ENCODE measurements around the gene MRPL44. TPM values are rescaled to one million over a fixed set of nuclear protein-coding genes. Genes with fewer than 3 reads are reported as not detected.

Gene MRPL44
- 35.9 and 36.0 TPM in 2 replicates for total RNA-seq

DNA sequence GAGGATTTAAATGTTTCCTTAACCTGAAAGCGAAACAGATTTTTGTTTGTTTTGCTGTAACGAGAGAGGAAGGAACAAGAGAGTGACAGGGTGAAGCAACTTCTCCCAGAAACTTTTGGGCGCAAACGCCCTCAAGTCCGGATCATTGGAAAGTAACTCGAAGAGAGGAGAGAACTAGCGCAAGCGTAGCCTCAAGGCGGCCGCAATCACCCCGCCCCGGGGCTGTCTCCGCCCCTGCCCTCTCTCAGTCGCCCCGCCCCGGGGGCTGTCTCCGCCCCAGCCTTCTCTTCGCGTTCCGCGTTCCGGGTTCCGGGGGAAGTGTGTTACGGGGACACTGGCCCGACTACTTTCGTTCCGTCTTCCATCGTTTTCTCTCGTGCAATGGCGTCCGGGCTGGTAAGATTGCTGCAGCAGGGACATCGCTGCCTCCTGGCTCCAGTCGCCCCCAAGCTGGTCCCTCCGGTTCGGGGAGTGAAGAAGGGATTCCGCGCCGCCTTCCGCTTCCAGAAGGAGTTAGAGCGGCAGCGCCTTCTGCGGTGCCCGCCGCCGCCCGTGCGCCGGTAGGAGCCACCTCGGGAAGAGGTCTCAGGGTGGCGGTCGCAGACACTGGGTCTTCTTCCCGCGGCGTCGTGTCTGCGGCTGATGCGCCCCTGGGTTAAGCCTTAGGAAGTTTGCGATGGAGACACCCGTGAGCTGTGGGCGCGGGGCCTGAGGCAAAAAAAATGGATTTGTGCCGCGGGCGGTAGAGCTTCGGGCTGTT, at the start of gene MRPL44:
Gene MRPL44, plus strand, starts transcription at position 372 of the 760 bp plus-strand sequence. Its CDS starts 10 bp downstream, at position 382.

GRCh38 chr2:223944703-223945531, 12.3 kb upstream of the MRPL44 start, which contains the start of gene WDFY1:
WDFY1 (minus strand) TSS chr2:223945335; CDS start chr2:223945284, 51 bp downstream.

Other genes starting within 250 kb of the MRPL44 start
- gene AP1S3, start 119.9 kb upstream of the MRPL44 start, total RNA-seq = 6.0 and 10.2 TPM in 2 replicates
- gene WDFY1, start 12.1 kb upstream of the MRPL44 start, total RNA-seq = 102 and 111 TPM in 2 replicates
- 43.4 and 306 TPM in 2 replicates for gene SERPINE2, start 81.8 kb downstream of the MRPL44 start, total RNA-seq